Measurements from ENCODE around the gene DBNDD2.

DBNDD2 gene

GRCh38 chr20:45374966-45375365, 33.1 kb upstream of the DBNDD2 start:
- TF ChIP-seq TCF12 (IDR thresholded peaks at IDR 0.05; ENCODE audit: low read depth) (no peak), CREB1 (IDR thresholded peaks at IDR 0.05; ENCODE audit: low read depth) (no peak), EGR1 (IDR thresholded peaks at IDR 0.05) (no peak), FOXM1 (IDR thresholded peaks at IDR 0.05; ENCODE audit: borderline replicate concordance, low read depth) (no peak), EP300 (IDR thresholded peaks at IDR 0.05; ENCODE audit: borderline replicate concordance) (no peak), USF1 (IDR thresholded peaks at IDR 0.05) (no peak), CEBPB (IDR thresholded peaks at IDR 0.05) (no peak), MAX (IDR thresholded peaks at IDR 0.05) (no peak), YY1 (IDR thresholded peaks at IDR 0.05; ENCODE audit: low read depth) (no peak), TAF1 (IDR thresholded peaks at IDR 0.05; ENCODE audit: low read depth) (no peak)
- TF ChIP-seq, protein P1, sequence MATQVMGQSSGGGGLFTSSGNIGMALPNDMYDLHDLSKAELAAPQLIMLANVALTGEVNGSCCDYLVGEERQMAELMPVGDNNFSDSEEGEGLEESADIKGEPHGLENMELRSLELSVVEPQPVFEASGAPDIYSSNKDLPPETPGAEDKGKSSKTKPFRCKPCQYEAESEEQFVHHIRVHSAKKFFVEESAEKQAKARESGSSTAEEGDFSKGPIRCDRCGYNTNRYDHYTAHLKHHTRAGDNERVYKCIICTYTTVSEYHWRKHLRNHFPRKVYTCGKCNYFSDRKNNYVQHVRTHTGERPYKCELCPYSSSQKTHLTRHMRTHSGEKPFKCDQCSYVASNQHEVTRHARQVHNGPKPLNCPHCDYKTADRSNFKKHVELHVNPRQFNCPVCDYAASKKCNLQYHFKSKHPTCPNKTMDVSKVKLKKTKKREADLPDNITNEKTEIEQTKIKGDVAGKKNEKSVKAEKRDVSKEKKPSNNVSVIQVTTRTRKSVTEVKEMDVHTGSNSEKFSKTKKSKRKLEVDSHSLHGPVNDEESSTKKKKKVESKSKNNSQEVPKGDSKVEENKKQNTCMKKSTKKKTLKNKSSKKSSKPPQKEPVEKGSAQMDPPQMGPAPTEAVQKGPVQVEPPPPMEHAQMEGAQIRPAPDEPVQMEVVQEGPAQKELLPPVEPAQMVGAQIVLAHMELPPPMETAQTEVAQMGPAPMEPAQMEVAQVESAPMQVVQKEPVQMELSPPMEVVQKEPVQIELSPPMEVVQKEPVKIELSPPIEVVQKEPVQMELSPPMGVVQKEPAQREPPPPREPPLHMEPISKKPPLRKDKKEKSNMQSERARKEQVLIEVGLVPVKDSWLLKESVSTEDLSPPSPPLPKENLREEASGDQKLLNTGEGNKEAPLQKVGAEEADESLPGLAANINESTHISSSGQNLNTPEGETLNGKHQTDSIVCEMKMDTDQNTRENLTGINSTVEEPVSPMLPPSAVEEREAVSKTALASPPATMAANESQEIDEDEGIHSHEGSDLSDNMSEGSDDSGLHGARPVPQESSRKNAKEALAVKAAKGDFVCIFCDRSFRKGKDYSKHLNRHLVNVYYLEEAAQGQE (IDR thresholded peaks at IDR 0.05; ENCODE audit: low read depth), result no peak

- TF ChIP-seq EP300 (IDR thresholded peaks at IDR 0.05; ENCODE audit: borderline replicate concordance) (no peak), TCF12 (IDR thresholded peaks at IDR 0.05; ENCODE audit: low read depth) (no peak), CEBPB (IDR thresholded peaks at IDR 0.05) (no peak), RAD21 (IDR thresholded peaks at IDR 0.05; ENCODE audit: low read depth) (no peak), EGR1 (IDR thresholded peaks at IDR 0.05) (no peak)
These were observed 30.8 kb upstream of the DBNDD2 start for GRCh38 chr20:45377269-45377668.

DNA sequence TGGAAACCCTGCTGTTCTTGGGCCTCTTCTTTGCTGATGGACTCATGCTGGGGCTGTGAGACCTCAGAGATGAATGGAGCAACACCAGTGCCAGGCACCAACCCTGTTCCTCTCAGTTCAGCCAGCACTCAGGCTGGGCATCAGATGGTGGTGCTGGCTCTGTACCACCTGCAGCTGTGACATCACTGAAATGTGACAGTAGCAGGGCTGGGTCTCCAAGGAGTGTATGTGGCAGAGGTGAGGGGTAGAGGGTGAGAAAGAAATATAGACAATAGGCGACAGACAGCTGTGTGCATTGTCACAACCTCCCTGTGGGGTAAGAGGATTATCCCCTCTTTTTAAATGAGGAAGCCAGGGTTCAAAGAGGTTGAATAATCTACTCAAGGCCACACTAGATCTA, 29.9 kb upstream of the DBNDD2 start, which contains the start of gene TP53TG5:
TP53TG5 (minus strand) TSS at position 135 of the 400 bp plus-strand sequence; CDS start at position 46, 89 bp downstream.
- no peak for TF ChIP-seq NFIC (IDR thresholded peaks at IDR 0.05)
- no peak for TF ChIP-seq MAX (IDR thresholded peaks at IDR 0.05)
- TF ChIP-seq TEAD4 (IDR thresholded peaks at IDR 0.05), result no peak
- TF ChIP-seq YY1 (IDR thresholded peaks at IDR 0.05; ENCODE audit: low read depth), result no peak
- TF ChIP-seq CREB1 (IDR thresholded peaks at IDR 0.05; ENCODE audit: low read depth), result no peak
- no peak for TF ChIP-seq USF1 (IDR thresholded peaks at IDR 0.05)
- no peak for TF ChIP-seq TAF1 (IDR thresholded peaks at IDR 0.05; ENCODE audit: low read depth)
- no peak for TF ChIP-seq CEBPB (IDR thresholded peaks at IDR 0.05)
- TF ChIP-seq, protein P1 (IDR thresholded peaks at IDR 0.05; ENCODE audit: low read depth), result no peak
- TF ChIP-seq TCF12 (IDR thresholded peaks at IDR 0.05; ENCODE audit: low read depth), result no peak

DNA sequence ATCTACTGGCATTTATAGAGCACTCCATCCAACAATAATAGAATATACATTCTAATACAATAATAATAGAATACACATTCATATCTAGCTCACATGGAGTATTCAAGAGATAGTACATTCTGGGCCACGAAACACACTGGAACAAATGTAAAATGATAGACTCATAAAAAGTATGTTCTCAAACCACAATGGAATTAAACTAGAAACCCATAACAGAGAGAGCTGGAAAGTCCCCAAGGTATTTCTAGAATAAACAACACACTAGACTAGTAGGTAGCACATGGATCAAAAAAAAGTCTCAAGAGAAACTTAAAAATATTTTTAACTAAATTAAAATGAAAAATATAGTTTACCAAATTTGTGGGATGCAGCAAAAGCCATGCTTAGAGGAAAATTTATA, 20.8 kb upstream of the DBNDD2 start:
- TF ChIP-seq NFIC (IDR thresholded peaks at IDR 0.05) (no peak), TCF12 (IDR thresholded peaks at IDR 0.05; ENCODE audit: low read depth) (no peak)

DNA sequence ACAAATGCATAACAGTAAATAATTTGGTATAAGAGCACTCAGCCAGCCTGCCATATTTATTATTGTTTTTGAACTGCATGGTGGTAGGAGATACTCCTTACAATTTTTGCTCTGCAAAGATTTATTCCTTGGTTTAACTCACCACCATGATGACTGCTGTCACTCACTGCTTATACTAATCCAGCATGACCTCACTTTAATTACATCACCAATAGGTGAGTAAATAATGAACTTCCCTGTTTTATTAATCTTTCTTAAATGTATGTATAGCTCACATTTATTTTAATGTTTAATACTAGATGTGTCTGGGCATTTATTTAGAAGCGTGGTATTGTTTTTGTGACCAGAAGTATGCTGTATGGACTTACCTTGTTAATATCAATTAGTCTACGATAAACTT, 17.2 kb upstream of the DBNDD2 start:
- TF ChIP-seq TEAD4 (IDR thresholded peaks at IDR 0.05) (no peak), CREB1 (IDR thresholded peaks at IDR 0.05; ENCODE audit: low read depth) (no peak), EP300 (IDR thresholded peaks at IDR 0.05; ENCODE audit: borderline replicate concordance) (no peak), YY1 (IDR thresholded peaks at IDR 0.05; ENCODE audit: low read depth) (no peak), RAD21 (IDR thresholded peaks at IDR 0.05; ENCODE audit: low read depth) (no peak), TCF12 (IDR thresholded peaks at IDR 0.05; ENCODE audit: low read depth) (no peak), FOXM1 (IDR thresholded peaks at IDR 0.05; ENCODE audit: borderline replicate concordance, low read depth) (no peak), TAF1 (IDR thresholded peaks at IDR 0.05; ENCODE audit: low read depth) (no peak), EGR1 (IDR thresholded peaks at IDR 0.05) (no peak), ZBTB7A (IDR thresholded peaks at IDR 0.05; ENCODE audit: low read depth) (no peak), MAX (IDR thresholded peaks at IDR 0.05) (no peak)

DNA sequence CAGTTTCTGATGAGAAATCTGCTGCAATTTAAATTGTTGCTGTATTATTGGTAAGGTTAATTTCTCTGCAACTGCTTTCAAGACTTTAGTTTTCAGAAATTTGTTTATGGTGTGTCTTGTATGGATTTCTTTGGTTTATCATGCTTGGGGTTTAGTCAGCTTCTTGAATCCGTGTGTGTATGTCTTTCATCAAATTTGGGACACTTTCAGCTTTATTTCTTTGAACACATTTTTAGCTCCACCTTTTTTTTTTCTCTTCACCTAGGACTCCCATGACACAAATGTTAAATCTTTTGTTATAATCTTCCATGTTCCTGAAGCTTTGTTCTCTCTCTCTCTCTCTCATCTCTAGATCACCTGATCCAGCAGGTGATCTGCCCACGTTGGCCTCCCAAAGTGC, 16.5 kb upstream of the DBNDD2 start:
- no peak for TF ChIP-seq MAX (IDR thresholded peaks at IDR 0.05)
- TF ChIP-seq TAF1 (IDR thresholded peaks at IDR 0.05; ENCODE audit: low read depth), result no peak
- no peak for TF ChIP-seq TEAD4 (IDR thresholded peaks at IDR 0.05)
- TF ChIP-seq ZBTB7A (IDR thresholded peaks at IDR 0.05; ENCODE audit: low read depth), result no peak
- no peak for TF ChIP-seq CEBPB (IDR thresholded peaks at IDR 0.05)
